ENCODE results near the gene ANKS6.

Gene ANKS6

GRCh38 chr9:98763986-98764745 is 32.2 kb downstream of the ANKS6 start:
- no peak overlapping the region for H2BK5ac ChIP-seq (ENCODE audit: low read length)
- H4K8ac ChIP-seq (ENCODE audit: low read depth, low read length), result no peak overlapping the region
- H3K9ac ChIP-seq (ENCODE audit: low read length), result no peak overlapping the region
- no peak overlapping the region for H3K4me3 ChIP-seq (ENCODE audit: low read length)
- H3K56ac ChIP-seq (ENCODE audit: low read length), result no peak overlapping the region
- no peak overlapping the region for H3K4me2 ChIP-seq (ENCODE audit: low read length)
- H3K27me3 ChIP-seq (ENCODE audit: insufficient read depth, low read length, poor library complexity), result no peaks in the 10 kb centered on the region
- DNase-seq, result no peak
- no peaks in the 10 kb centered on the region for H3K79me1 ChIP-seq (ENCODE audit: low read length)
- no peaks in the 10 kb centered on the region for H3K36me3 ChIP-seq (ENCODE audit: control insufficient read depth, insufficient read depth, low read length)
- H3K4me1 ChIP-seq (ENCODE audit: control insufficient read depth, low read depth, low read length), result no peaks in the 10 kb centered on the region
- H2BK15ac ChIP-seq (replicated peaks; ENCODE audit: low read depth), result no peak overlapping the region
- no CpG with 5 or more reads among the region's 3 CpGs for WGBS (ENCODE audit: extremely low coverage, insufficient coverage, low lambda C conversion rate)
- H3K23ac ChIP-seq (ENCODE audit: low read length), result no peak overlapping the region
- H3K4ac ChIP-seq (ENCODE audit: low read depth, low read length), result no peak overlapping the region
- H2AK5ac ChIP-seq (ENCODE audit: low read length), result no peak overlapping the region
- no peak overlapping the region for H3K27ac ChIP-seq (ENCODE audit: low read depth, low read length)
- H4K5ac ChIP-seq (ENCODE audit: low read length), result no peak overlapping the region
- H2BK120ac ChIP-seq (ENCODE audit: low read depth, low read length), result no peak overlapping the region
- H3K18ac ChIP-seq (ENCODE audit: low read length), result no peak overlapping the region
- H3K79me2 ChIP-seq (ENCODE audit: control insufficient read depth, insufficient read depth, low read length), result no peaks in the 10 kb centered on the region

DNA sequence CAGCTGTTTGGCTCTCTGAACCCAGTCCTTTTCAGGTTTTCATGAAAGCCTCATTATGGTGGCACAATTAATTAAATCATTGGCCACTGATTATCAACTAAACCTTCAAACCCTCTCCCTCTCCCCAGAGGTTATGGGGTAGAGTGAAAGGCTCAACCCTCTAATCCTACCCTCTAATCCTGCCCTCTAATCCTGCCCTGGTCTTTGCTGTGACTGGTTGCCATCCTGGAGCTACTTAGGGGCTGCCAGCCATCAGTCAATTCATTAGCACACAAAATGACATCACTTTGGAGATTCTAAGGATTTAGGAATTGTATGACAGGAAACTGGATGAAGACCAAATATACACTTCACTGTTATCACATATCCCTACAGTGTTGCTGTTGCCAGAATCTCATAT is 36.1 kb downstream of the ANKS6 start:
- no peaks in the 10 kb centered on the region for H3K27me3 ChIP-seq (ENCODE audit: insufficient read depth, low read length, poor library complexity)

DNA sequence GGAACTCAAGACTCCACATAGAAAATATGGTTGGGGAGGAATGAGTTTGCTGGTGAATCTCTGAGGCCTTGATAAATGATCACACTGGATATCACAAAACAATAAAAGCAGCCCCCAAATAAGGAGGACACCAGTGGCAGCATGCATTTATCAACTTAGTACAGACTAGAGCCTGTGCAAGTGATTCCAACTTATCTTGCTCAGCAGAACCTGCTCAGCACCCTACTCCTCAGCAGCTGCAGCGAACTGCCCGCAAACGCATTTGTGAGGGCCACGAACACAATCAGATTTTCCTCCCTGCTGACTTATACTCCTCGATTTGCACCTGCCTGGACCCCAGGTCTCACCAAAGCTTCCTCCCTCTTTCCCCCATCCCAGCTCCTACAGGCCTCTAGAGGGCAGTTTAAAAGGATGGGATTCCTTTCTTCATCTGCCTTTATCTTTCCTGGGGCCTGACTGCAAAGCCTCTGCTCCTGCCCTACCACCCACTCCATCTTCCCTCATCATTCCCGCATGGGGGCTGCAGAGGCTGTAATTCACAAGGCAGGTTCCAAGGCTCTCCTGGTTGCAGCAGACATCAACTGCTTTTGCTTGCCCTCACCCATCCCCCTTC is 41.2 kb downstream of the ANKS6 start:
- H3K27me3 ChIP-seq (ENCODE audit: insufficient read depth, low read length, poor library complexity), result no peaks in the 10 kb centered on the region
- H3K56ac ChIP-seq (ENCODE audit: low read length), result no peak overlapping the region
- H2BK120ac ChIP-seq (ENCODE audit: low read depth, low read length), result no peak overlapping the region
- H3K18ac ChIP-seq (ENCODE audit: low read length), result no peak overlapping the region
- no peak overlapping the region for H4K5ac ChIP-seq (ENCODE audit: low read length)
- H2AK5ac ChIP-seq (ENCODE audit: low read length), result no peak overlapping the region
- no peak overlapping the region for H3K4me2 ChIP-seq (ENCODE audit: low read length)
- no peaks in the 10 kb centered on the region for H3K79me2 ChIP-seq (ENCODE audit: control insufficient read depth, insufficient read depth, low read length)
- H4K8ac ChIP-seq (ENCODE audit: low read depth, low read length), result no peak overlapping the region
- no peak overlapping the region for H3K27ac ChIP-seq (ENCODE audit: low read depth, low read length)
- H3K4ac ChIP-seq (ENCODE audit: low read depth, low read length), result no peak overlapping the region
- no peak overlapping the region for H3K4me3 ChIP-seq (ENCODE audit: low read length)
- no peaks in the 10 kb centered on the region for H3K79me1 ChIP-seq (ENCODE audit: low read length)
- no peak for DNase-seq
- no peak overlapping the region for H3K23ac ChIP-seq (ENCODE audit: low read length)
- no peak overlapping the region for H2BK5ac ChIP-seq (ENCODE audit: low read length)
- no peak overlapping the region for H3K9ac ChIP-seq (ENCODE audit: low read length)
- no CpG with 5 or more reads among the region's 6 CpGs for WGBS (ENCODE audit: extremely low coverage, insufficient coverage, low lambda C conversion rate)
- H3K36me3 ChIP-seq (ENCODE audit: control insufficient read depth, insufficient read depth, low read length), result no peaks in the 10 kb centered on the region
- H3K4me1 ChIP-seq (ENCODE audit: control insufficient read depth, low read depth, low read length), result no peaks in the 10 kb centered on the region
- H2BK15ac ChIP-seq (replicated peaks; ENCODE audit: low read depth), result no peak overlapping the region

More for the DNA sequence above, 36.1 kb downstream of the ANKS6 start:
- no peak overlapping the region for H2BK5ac ChIP-seq (ENCODE audit: low read length)
- H3K18ac ChIP-seq (ENCODE audit: low read length), result no peak overlapping the region
- no peak overlapping the region for H3K4me2 ChIP-seq (ENCODE audit: low read length)
- H3K27ac ChIP-seq (ENCODE audit: low read depth, low read length), result no peak overlapping the region
- H3K79me2 ChIP-seq (ENCODE audit: control insufficient read depth, insufficient read depth, low read length), result no peaks in the 10 kb centered on the region
- no peak overlapping the region for H3K9ac ChIP-seq (ENCODE audit: low read length)
- no peak overlapping the region for H2BK15ac ChIP-seq (replicated peaks; ENCODE audit: low read depth)
- no peaks in the 10 kb centered on the region for H3K79me1 ChIP-seq (ENCODE audit: low read length)
- H4K5ac ChIP-seq (ENCODE audit: low read length), result no peak overlapping the region
- no peak overlapping the region for H3K4ac ChIP-seq (ENCODE audit: low read depth, low read length)
- H3K56ac ChIP-seq (ENCODE audit: low read length), result no peak overlapping the region
- no peaks in the 10 kb centered on the region for H3K36me3 ChIP-seq (ENCODE audit: control insufficient read depth, insufficient read depth, low read length)
- no peak overlapping the region for H3K4me3 ChIP-seq (ENCODE audit: low read length)
- DNase-seq, result no peak
- no peaks in the 10 kb centered on the region for H3K4me1 ChIP-seq (ENCODE audit: control insufficient read depth, low read depth, low read length)
- H2BK120ac ChIP-seq (ENCODE audit: low read depth, low read length), result no peak overlapping the region
- H3K23ac ChIP-seq (ENCODE audit: low read length), result no peak overlapping the region
- no peak overlapping the region for H2AK5ac ChIP-seq (ENCODE audit: low read length)
- H4K8ac ChIP-seq (ENCODE audit: low read depth, low read length), result no peak overlapping the region

DNA sequence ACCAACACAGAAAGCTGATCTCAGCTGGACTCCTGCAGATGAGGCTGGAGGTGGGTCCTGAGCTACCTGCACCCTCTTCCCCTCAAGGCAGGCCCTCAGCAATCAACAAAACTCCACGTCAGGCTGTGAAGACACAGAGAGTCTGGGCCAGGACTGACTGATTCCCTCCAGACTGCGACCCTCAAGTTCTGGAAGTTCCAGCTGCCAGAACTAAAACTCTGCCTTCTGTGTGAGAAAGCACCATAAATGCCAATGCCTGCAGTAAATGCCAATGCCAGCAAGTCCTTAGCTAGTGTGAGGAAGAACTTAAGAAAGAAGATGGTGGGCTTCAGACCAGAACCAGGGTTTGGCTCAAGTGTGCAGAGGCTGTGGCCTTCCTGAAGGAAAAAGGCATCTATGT is 45.1 kb downstream of the ANKS6 start:
- Histone ChIP-seq H3K4me2 (ENCODE audit: low read length) (no peak overlapping the region), H4K8ac (ENCODE audit: low read depth, low read length) (no peak overlapping the region), H3K9ac (ENCODE audit: low read length) (no peak overlapping the region), H3K36me3 (ENCODE audit: control insufficient read depth, insufficient read depth, low read length) (no peaks in the 10 kb centered on the region), H3K27me3 (ENCODE audit: insufficient read depth, low read length, poor library complexity) (no peaks in the 10 kb centered on the region), H3K27ac (ENCODE audit: low read depth, low read length) (no peak overlapping the region), H3K79me2 (ENCODE audit: control insufficient read depth, insufficient read depth, low read length) (no peaks in the 10 kb centered on the region), H2AK5ac (ENCODE audit: low read length) (no peak overlapping the region), H3K79me1 (ENCODE audit: low read length) (no peaks in the 10 kb centered on the region), H2BK15ac (replicated peaks; ENCODE audit: low read depth) (no peak overlapping the region), H3K4ac (ENCODE audit: low read depth, low read length) (no peak overlapping the region), H3K23ac (ENCODE audit: low read length) (no peak overlapping the region), H4K5ac (ENCODE audit: low read length) (no peak overlapping the region), H3K4me1 (ENCODE audit: control insufficient read depth, low read depth, low read length) (no peaks in the 10 kb centered on the region), H3K56ac (ENCODE audit: low read length) (no peak overlapping the region), H3K4me3 (ENCODE audit: low read length) (no peak overlapping the region), H3K18ac (ENCODE audit: low read length) (no peak overlapping the region), H2BK120ac (ENCODE audit: low read depth, low read length) (no peak overlapping the region), H2BK5ac (ENCODE audit: low read length) (no peak overlapping the region)
- no peak for DNase-seq
- no CpG with 5 or more reads among the region's 2 CpGs for WGBS (ENCODE audit: extremely low coverage, insufficient coverage, low lambda C conversion rate)

DNA sequence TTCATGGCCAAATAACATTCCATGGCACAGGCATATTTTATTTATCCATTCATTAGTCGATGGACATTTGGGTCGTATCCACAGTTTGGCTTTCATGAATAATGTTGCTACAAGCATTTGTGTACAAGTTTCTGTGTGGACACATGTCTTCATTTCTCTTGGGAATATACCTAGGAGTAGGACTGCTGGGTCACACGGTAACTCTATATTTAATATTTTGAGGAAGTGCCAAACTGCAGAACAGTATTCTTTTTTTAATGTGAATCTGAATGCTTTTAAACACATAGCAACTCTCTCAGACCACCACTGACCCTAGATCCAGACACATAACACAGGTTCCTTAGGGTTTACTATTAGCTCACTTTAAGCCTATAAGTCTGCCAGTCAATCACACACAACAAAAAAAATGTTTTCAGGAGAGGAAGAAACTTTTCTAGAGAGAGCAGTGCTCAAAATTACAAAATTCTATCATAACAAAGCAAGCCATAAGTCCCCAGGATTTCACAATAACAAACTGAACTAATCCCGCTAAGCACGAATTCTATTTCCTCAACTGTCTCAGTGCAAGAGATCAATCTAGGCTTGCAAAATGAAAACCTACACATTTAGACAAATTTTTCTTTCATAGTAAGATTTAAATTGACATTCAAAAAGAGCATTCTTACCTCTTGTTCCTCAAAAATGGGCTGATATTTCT is 45.8 kb downstream of the ANKS6 start:
- H3K4me3 ChIP-seq (ENCODE audit: low read length), result no peak overlapping the region
- H3K36me3 ChIP-seq (ENCODE audit: control insufficient read depth, insufficient read depth, low read length), result no peaks in the 10 kb centered on the region
- WGBS (ENCODE audit: extremely low coverage, insufficient coverage, low lambda C conversion rate), result no CpG with 5 or more reads among the region's 5 CpGs

More for the DNA sequence above, 45.8 kb downstream of the ANKS6 start:
- H3K4me1 ChIP-seq (ENCODE audit: control insufficient read depth, low read depth, low read length), result no peaks in the 10 kb centered on the region
- no peak overlapping the region for H3K18ac ChIP-seq (ENCODE audit: low read length)
- no peak overlapping the region for H2AK5ac ChIP-seq (ENCODE audit: low read length)
- no peak overlapping the region for H3K56ac ChIP-seq (ENCODE audit: low read length)
- H3K79me1 ChIP-seq (ENCODE audit: low read length), result no peaks in the 10 kb centered on the region
- no peak overlapping the region for H2BK120ac ChIP-seq (ENCODE audit: low read depth, low read length)
- H3K27ac ChIP-seq (ENCODE audit: low read depth, low read length), result no peak overlapping the region
- H4K8ac ChIP-seq (ENCODE audit: low read depth, low read length), result no peak overlapping the region
- H3K79me2 ChIP-seq (ENCODE audit: control insufficient read depth, insufficient read depth, low read length), result no peaks in the 10 kb centered on the region
- H3K27me3 ChIP-seq (ENCODE audit: insufficient read depth, low read length, poor library complexity), result no peaks in the 10 kb centered on the region
- H3K9ac ChIP-seq (ENCODE audit: low read length), result no peak overlapping the region
- no peak overlapping the region for H3K4ac ChIP-seq (ENCODE audit: low read depth, low read length)
- H4K5ac ChIP-seq (ENCODE audit: low read length), result no peak overlapping the region
- no peak overlapping the region for H2BK5ac ChIP-seq (ENCODE audit: low read length)
- no peak overlapping the region for H3K23ac ChIP-seq (ENCODE audit: low read length)
- no peak overlapping the region for H2BK15ac ChIP-seq (replicated peaks; ENCODE audit: low read depth)
- no peak for DNase-seq
- no peak overlapping the region for H3K4me2 ChIP-seq (ENCODE audit: low read length)

Measured in mesendoderm (in vitro differentiated cells).